Measurements from ENCODE around the gene ISM2.

The ISM2 gene

GRCh38 chr14:77426396-77426795 lies 72.2 kb downstream of the ISM2 start:
- no peak overlapping the region for H3K9ac ChIP-seq (ENCODE audit: low read depth, low read length)
- no peaks in the 10 kb centered on the region for H3K79me2 ChIP-seq (ENCODE audit: insufficient read depth, low read length)
- H3K27me3 ChIP-seq (ENCODE audit: insufficient read depth, low read length, poor library complexity), result no peaks in the 10 kb centered on the region
- H3K4me1 ChIP-seq (ENCODE audit: insufficient read depth, low read length), result no peaks in the 10 kb centered on the region
- H3K9me3 ChIP-seq (ENCODE audit: insufficient read depth, low read length, severe bottlenecking), result no peaks in the 10 kb centered on the region
- DNase-seq, result no peak
- H3K4me2 ChIP-seq (ENCODE audit: insufficient read depth, low read length), result no peak overlapping the region
- no peak overlapping the region for H3K27ac ChIP-seq (ENCODE audit: low read length)
- H4K20me1 ChIP-seq (ENCODE audit: insufficient read depth, low read length), result no peaks in the 10 kb centered on the region
- H3K36me3 ChIP-seq (ENCODE audit: insufficient read depth, low read length), result peaks cover 74% of the 10 kb centered on the region
- no peak for ATAC-seq (ENCODE audit: insufficient read depth, low read depth)
- no peak overlapping the region for H2AFZ ChIP-seq (ENCODE audit: low read depth, low read length)
- TF ChIP-seq CTCF (IDR thresholded peaks at IDR 0.05; ENCODE audit: borderline replicate concordance, extremely low read depth, low read length, poor library complexity, severe bottlenecking) (no peak), EZH2 (IDR thresholded peaks at IDR 0.05; ENCODE audit: borderline replicate concordance, low read depth, low read length, severe bottlenecking) (no peak)
- no peak overlapping the region for H3K4me3 ChIP-seq (ENCODE audit: low read depth in 1 of 2, low read length in 2 of 2)

- H3K4me2 ChIP-seq (ENCODE audit: insufficient read depth, low read length), result no peak overlapping the region
Measured at GRCh38 chr14:77424862-77425261, 73.8 kb downstream of the ISM2 start.

More at GRCh38 chr14:77424862-77425261, 73.8 kb downstream of the ISM2 start:
- Histone ChIP-seq H2AFZ (ENCODE audit: low read depth, low read length) (no peak overlapping the region), H3K4me1 (ENCODE audit: insufficient read depth, low read length) (no peaks in the 10 kb centered on the region), H3K4me3 (ENCODE audit: low read depth in 1 of 2, low read length in 2 of 2) (no peak overlapping the region), H3K9me3 (ENCODE audit: insufficient read depth, low read length, severe bottlenecking) (peaks cover 2% of the 10 kb centered on the region), H3K79me2 (ENCODE audit: insufficient read depth, low read length) (no peaks in the 10 kb centered on the region), H3K36me3 (ENCODE audit: insufficient read depth, low read length) (peaks cover 70% of the 10 kb centered on the region), H3K27ac (ENCODE audit: low read length) (no peak overlapping the region), H3K27me3 (ENCODE audit: insufficient read depth, low read length, poor library complexity) (no peaks in the 10 kb centered on the region), H4K20me1 (ENCODE audit: insufficient read depth, low read length) (no peaks in the 10 kb centered on the region), H3K9ac (ENCODE audit: low read depth, low read length) (no peak overlapping the region)
- no peak for TF ChIP-seq EZH2 (IDR thresholded peaks at IDR 0.05; ENCODE audit: borderline replicate concordance, low read depth, low read length, severe bottlenecking)
- no peak for TF ChIP-seq CTCF (IDR thresholded peaks at IDR 0.05; ENCODE audit: borderline replicate concordance, extremely low read depth, low read length, poor library complexity, severe bottlenecking)
- DNase-seq (no peak), ATAC-seq (ENCODE audit: insufficient read depth, low read depth) (no peak)

Data from DND-41 (cell line).